HepG2 (cell line): ENCODE data around the gene GIPC2. TPM values are rescaled to one million over a fixed set of nuclear protein-coding genes. Genes with fewer than 3 reads are reported as not detected.
A peak's percentile ranks its signal among the peaks of the same experiment; 100 is the strongest.

Experiments
- CBX1 ChIP-seq: IDR thresholded peaks from one replicate; pipeline ENCODE4 v1.6.1; 2016; ENCODE audit warnings: antibody characterized with exemption, low read depth
- KLF16 ChIP-seq, 2 experiments: sonication (generic) in 1 of 2; formaldehyde crosslinking in 1 of 2; IDR thresholded peaks; 2 replicates each; pipeline versions ENCODE4 v1.6.1 to v1.8.0; 2016 to 2023; ENCODE audit warnings: missing genetic modification reagents in 2 of 2, missing compliant biosample characterization in 1 of 2
- NR2F6 ChIP-seq, 2 experiments: IDR thresholded peaks; 2 replicates each; pipeline ENCODE4 v1.6.1; 2016; ENCODE audit warnings: antibody characterized with exemption in 1 of 2, mild to moderate bottlenecking in 1 of 2
- SOX13 ChIP-seq, 3 experiments: fragments of 450-650 bp in 1 of 3; sonication (generic) in 1 of 3; formaldehyde crosslinking in 1 of 3; IDR thresholded peaks in 2 of 3; conservative IDR thresholded peaks in 1 of 3; 2 replicates each; pipeline versions ENCODE4 v1.5.0 to v1.6.1; 2016 to 2020; ENCODE audit warnings: antibody characterized with exemption in 1 of 3, mild to moderate bottlenecking in 1 of 3, missing compliant biosample characterization in 1 of 3, missing genetic modification reagents in 1 of 3, moderate library complexity in 1 of 3
- ZFP1 ChIP-seq: IDR thresholded peaks from 2 replicates; pipeline ENCODE4 v1.6.1; 2016
- ZNF333 ChIP-seq: sonication (generic); formaldehyde crosslinking; IDR thresholded peaks from 2 replicates; pipeline ENCODE4 v1.4.0; 2020; ENCODE audit warnings: mild to moderate bottlenecking, missing genetic modification reagents, borderline replicate concordance
- ZNF558 ChIP-seq: sonication (generic); formaldehyde crosslinking; IDR thresholded peaks from 2 replicates; pipeline ENCODE4 v1.9.0; 2022; ENCODE audit warnings: mild to moderate bottlenecking, missing genetic modification reagents, borderline replicate concordance
- ZSCAN30 ChIP-seq: sonication (generic); formaldehyde crosslinking; IDR thresholded peaks from 2 replicates; pipeline ENCODE4 v1.5.0; 2020; ENCODE audit warnings: mild to moderate bottlenecking, missing genetic modification reagents
- polyA plus RNA-seq, 8 experiments: library from polyadenylated mRNA; depleted of rRNA in 3 of 8; stranded (reverse) in 7 of 8; unstranded in 1 of 8; fragments of >200 nt; fragmentation: Illumina TruSeq in 4 of 8; extraction: Trizol in 4 of 8; gene quantifications; 2 replicates each; pipeline versions ENCODE4 v1.2.1 to v1.2.3, GENCODE V29; 2011 to 2016; ENCODE audit warnings: low read depth in 4 of 8, missing spikeins in 1 of 8, mixed read lengths in 1 of 8; ENCODE audit not compliant: insufficient read depth in 1 of 8
- total RNA-seq, 5 experiments: library from RNA; depleted of rRNA; stranded (reverse); fragments of >200 nt; fragmentation: Illumina TruSeq; extraction: Trizol; gene quantifications; 2 replicates each; pipeline ENCODE4 v1.2.3, GENCODE V29; 2016; ENCODE audit warnings: low read depth in 1 of 5
- TF ChIP-seq, protein P1 (sequence below): sonication (generic); formaldehyde crosslinking; IDR thresholded peaks from 2 replicates; pipeline ENCODE4 v1.4.0; 2020; ENCODE audit warnings: mild to moderate bottlenecking, missing genetic modification reagents, borderline replicate concordance
- TF ChIP-seq, protein P2 (sequence below): sonication (generic); formaldehyde crosslinking; IDR thresholded peaks from 2 replicates; pipeline ENCODE4 v1.8.0; 2022; ENCODE audit warnings: missing genetic modification reagents, mild to moderate bottlenecking, borderline replicate concordance
- TF ChIP-seq, protein P3 (sequence below): sonication (generic); formaldehyde crosslinking; IDR thresholded peaks from 2 replicates; pipeline ENCODE4 v1.9.0; 2022; ENCODE audit warnings: missing genetic modification reagents, mild to moderate bottlenecking, borderline replicate concordance
- TF ChIP-seq, protein P4 (sequence below): sonication (generic); formaldehyde crosslinking; conservative IDR thresholded peaks from 2 replicates; pipeline ENCODE4 v1.8.0; 2022; ENCODE audit warnings: low read depth, missing genetic modification reagents
- TF ChIP-seq, protein P5 (sequence below): fragments of 450-650 bp; IDR thresholded peaks from 2 replicates; pipeline ENCODE4 v1.6.1; 2016

Gene GIPC2
- total and polyA plus RNA-seq, 2 of the 13 experiments (the other 11 are each of a cell fraction or from before 2014, with no cell fraction given), result 6.1 to 21.6 TPM

DNA sequence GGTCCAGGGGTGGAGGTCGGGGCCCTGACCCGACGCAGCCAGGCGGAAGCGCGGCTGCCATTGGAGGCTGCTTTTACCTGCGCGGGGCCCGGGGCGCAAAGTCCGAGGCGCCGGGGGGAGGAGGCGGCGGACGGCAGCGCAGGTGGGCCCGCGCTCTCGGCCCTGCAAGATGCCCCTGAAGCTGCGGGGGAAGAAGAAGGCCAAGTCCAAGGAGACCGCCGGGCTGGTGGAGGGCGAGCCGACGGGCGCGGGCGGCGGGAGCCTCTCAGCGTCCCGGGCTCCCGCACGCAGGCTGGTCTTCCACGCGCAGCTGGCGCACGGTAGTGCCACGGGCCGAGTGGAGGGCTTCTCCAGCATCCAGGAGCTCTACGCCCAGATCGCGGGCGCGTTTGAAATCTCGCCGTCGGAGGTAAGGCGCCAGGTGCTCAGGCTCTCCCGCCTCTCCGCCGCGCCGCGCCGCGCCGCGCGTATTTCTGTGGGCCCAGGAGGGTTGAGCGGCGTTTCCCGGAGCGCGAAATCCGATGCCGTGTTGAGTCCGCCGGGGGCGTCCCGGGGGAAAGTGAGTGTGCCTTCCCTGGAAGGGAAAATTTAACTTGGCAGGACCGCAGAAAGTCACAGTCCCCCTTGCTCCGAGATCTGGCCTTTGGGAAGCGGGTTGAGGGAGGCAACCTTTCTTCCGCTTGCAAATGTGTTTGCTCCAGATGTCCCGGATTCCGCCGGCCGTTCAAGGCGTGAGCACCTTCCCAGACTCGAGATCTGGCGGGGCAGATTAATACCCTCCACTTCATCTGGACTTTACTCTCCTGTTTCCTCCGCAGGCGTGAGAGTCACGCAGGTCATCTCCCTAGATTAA, at the start of gene GIPC2 (continued):
- TF ChIP-seq, protein P1, sequence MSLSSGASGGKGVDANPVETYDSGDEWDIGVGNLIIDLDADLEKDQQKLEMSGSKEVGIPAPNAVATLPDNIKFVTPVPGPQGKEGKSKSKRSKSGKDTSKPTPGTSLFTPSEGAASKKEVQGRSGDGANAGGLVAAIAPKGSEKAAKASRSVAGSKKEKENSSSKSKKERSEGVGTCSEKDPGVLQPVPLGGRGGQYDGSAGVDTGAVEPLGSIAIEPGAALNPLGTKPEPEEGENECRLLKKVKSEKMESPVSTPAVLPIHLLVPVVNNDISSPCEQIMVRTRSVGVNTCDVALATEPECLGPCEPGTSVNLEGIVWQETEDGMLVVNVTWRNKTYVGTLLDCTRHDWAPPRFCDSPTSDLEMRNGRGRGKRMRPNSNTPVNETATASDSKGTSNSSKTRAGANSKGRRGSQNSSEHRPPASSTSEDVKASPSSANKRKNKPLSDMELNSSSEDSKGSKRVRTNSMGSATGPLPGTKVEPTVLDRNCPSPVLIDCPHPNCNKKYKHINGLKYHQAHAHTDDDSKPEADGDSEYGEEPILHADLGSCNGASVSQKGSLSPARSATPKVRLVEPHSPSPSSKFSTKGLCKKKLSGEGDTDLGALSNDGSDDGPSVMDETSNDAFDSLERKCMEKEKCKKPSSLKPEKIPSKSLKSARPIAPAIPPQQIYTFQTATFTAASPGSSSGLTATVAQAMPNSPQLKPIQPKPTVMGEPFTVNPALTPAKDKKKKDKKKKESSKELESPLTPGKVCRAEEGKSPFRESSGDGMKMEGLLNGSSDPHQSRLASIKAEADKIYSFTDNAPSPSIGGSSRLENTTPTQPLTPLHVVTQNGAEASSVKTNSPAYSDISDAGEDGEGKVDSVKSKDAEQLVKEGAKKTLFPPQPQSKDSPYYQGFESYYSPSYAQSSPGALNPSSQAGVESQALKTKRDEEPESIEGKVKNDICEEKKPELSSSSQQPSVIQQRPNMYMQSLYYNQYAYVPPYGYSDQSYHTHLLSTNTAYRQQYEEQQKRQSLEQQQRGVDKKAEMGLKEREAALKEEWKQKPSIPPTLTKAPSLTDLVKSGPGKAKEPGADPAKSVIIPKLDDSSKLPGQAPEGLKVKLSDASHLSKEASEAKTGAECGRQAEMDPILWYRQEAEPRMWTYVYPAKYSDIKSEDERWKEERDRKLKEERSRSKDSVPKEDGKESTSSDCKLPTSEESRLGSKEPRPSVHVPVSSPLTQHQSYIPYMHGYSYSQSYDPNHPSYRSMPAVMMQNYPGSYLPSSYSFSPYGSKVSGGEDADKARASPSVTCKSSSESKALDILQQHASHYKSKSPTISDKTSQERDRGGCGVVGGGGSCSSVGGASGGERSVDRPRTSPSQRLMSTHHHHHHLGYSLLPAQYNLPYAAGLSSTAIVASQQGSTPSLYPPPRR (CRISPR knock-in tag), result no peak; the same call in 1 of the 2 replicates
- TF ChIP-seq, protein P2, sequence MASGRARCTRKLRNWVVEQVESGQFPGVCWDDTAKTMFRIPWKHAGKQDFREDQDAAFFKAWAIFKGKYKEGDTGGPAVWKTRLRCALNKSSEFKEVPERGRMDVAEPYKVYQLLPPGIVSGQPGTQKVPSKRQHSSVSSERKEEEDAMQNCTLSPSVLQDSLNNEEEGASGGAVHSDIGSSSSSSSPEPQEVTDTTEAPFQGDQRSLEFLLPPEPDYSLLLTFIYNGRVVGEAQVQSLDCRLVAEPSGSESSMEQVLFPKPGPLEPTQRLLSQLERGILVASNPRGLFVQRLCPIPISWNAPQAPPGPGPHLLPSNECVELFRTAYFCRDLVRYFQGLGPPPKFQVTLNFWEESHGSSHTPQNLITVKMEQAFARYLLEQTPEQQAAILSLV (CRISPR knock-in tag), result no peak
- no peak; the same call in 1 of the 2 replicates for TF ChIP-seq ZNF333 (CRISPR knock-in tag)
- TF ChIP-seq ZFP1 (CRISPR knock-in tag), result no peak
- TF ChIP-seq SOX13 (IDR thresholded peaks at IDR 0.05), result no peak
- TF ChIP-seq SOX13 (CRISPR knock-in tag; conservative IDR thresholded peaks at IDR 0.05 in 1 of 2, IDR thresholded peaks at IDR 0.05 in 1 of 2), result peak in 1 of 2 experiments; percentile 56; a peak in 1 of 4 replicates
- TF ChIP-seq ZSCAN30, result no peak
- TF ChIP-seq, protein P3, sequence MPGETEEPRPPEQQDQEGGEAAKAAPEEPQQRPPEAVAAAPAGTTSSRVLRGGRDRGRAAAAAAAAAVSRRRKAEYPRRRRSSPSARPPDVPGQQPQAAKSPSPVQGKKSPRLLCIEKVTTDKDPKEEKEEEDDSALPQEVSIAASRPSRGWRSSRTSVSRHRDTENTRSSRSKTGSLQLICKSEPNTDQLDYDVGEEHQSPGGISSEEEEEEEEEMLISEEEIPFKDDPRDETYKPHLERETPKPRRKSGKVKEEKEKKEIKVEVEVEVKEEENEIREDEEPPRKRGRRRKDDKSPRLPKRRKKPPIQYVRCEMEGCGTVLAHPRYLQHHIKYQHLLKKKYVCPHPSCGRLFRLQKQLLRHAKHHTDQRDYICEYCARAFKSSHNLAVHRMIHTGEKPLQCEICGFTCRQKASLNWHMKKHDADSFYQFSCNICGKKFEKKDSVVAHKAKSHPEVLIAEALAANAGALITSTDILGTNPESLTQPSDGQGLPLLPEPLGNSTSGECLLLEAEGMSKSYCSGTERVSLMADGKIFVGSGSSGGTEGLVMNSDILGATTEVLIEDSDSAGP (CRISPR knock-in tag), result peak; percentile 85; the same call in 1 of the 2 replicates
- TF ChIP-seq CBX1, result no peak
- peak in 1 of 2 experiments; percentile 66; a peak in 2 of 4 replicates for TF ChIP-seq KLF16 (CRISPR knock-in tag; IDR thresholded peaks at IDR 0.05)
- TF ChIP-seq, protein P4, sequence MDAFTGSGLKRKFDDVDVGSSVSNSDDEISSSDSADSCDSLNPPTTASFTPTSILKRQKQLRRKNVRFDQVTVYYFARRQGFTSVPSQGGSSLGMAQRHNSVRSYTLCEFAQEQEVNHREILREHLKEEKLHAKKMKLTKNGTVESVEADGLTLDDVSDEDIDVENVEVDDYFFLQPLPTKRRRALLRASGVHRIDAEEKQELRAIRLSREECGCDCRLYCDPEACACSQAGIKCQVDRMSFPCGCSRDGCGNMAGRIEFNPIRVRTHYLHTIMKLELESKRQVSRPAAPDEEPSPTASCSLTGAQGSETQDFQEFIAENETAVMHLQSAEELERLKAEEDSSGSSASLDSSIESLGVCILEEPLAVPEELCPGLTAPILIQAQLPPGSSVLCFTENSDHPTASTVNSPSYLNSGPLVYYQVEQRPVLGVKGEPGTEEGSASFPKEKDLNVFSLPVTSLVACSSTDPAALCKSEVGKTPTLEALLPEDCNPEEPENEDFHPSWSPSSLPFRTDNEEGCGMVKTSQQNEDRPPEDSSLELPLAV (CRISPR knock-in tag), result no peak
- TF ChIP-seq NR2F6 (IDR thresholded peaks at IDR 0.05), result peak; percentile 58; the same call in 1 of the 2 replicates
- TF ChIP-seq NR2F6 (CRISPR knock-in tag; IDR thresholded peaks at IDR 0.05), result peak; percentile 96
- TF ChIP-seq ZNF558 (CRISPR knock-in tag), result peak; percentile 32; the same call in 1 of the 2 replicates
- TF ChIP-seq, protein P5, sequence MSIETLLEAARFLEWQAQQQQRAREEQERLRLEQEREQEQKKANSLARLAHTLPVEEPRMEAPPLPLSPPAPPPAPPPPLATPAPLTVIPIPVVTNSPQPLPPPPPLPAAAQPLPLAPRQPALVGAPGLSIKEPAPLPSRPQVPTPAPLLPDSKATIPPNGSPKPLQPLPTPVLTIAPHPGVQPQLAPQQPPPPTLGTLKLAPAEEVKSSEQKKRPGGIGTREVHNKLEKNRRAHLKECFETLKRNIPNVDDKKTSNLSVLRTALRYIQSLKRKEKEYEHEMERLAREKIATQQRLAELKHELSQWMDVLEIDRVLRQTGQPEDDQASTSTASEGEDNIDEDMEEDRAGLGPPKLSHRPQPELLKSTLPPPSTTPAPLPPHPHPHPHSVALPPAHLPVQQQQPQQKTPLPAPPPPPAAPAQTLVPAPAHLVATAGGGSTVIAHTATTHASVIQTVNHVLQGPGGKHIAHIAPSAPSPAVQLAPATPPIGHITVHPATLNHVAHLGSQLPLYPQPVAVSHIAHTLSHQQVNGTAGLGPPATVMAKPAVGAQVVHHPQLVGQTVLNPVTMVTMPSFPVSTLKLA, result no peak
